Suprapubic skin (tissue), 4 donors: Measurements from ENCODE around the gene STAT6. TPM values are rescaled to one million over a fixed set of nuclear protein-coding genes. Genes with fewer than 3 reads are reported as not detected.

Source experiments
- DNase-seq, 2 donors: peaks; one replicate each; pipeline ENCODE4 v3.0.0-alpha.2; 2019; ENCODE audit warnings: low spot score in 2 of 2
- H3K27ac ChIP-seq: fragments of 200-600 bp; sonication (generic); one replicate; pipeline ENCODE4 v1.5.1; 2019
- H3K27me3 ChIP-seq: fragments of 200-600 bp; sonication (generic); one replicate; pipeline ENCODE4 v1.5.1; 2019
- H3K36me3 ChIP-seq: fragments of 200-600 bp; sonication (generic); one replicate; pipeline ENCODE4 v1.5.1; 2019
- H3K4me1 ChIP-seq: fragments of 200-600 bp; sonication (generic); one replicate; pipeline ENCODE4 v1.5.1; 2019
- H3K4me3 ChIP-seq: fragments of 200-600 bp; sonication (generic); one replicate; pipeline ENCODE4 v1.5.1; 2019; ENCODE audit warnings: mild to moderate bottlenecking
- H3K9me3 ChIP-seq: fragments of 200-600 bp; sonication (generic); one replicate; pipeline ENCODE4 v1.5.1; 2019
- CTCF ChIP-seq, 2 donors: fragments of 200-600 bp in 1 of 2; fragments of 450-650 bp in 1 of 2; sonication (generic) in 1 of 2; IDR thresholded peaks; one replicate each; pipeline ENCODE4 v1.5.1; 2016 to 2019; ENCODE audit warnings: antibody characterized with exemption in 2 of 2, mild to moderate bottlenecking in 1 of 2, moderate library complexity in 1 of 2
- EP300 ChIP-seq: sonication (generic); formaldehyde crosslinking; IDR thresholded peaks from one replicate; pipeline ENCODE4 v1.6.1; 2017; ENCODE audit warnings: antibody characterized with exemption
- POLR2A ChIP-seq, 2 donors: fragments of 450-650 bp; IDR thresholded peaks; one replicate each; pipeline ENCODE4 v1.6.1; 2017; ENCODE audit warnings: antibody characterized with exemption in 2 of 2, mild to moderate bottlenecking in 2 of 2, moderate library complexity in 2 of 2
- POLR2AphosphoS5 ChIP-seq, 3 donors: sonication (generic); formaldehyde crosslinking; IDR thresholded peaks; one replicate each; pipeline ENCODE4 v1.6.1; 2017; ENCODE audit warnings: antibody characterized with exemption in 3 of 3
- WGBS: methylation state at CpG from one replicate; pipeline ENCODE4 v1.1.5; 2018; 5-methylcytosine and 5-hydroxymethylcytosine counted together
- total RNA-seq, 4 donors: library from RNA; depleted of rRNA; stranded (reverse); fragments of >200 nt; gene quantifications; one replicate each; pipeline ENCODE4 v1.1.0, GENCODE V29; 2016

The STAT6 gene
- total RNA-seq, 4 donors from 2014 or later = 140 to 348 (median 183) TPM

- no peak for DNase-seq
- TF ChIP-seq POLR2A (IDR thresholded peaks at IDR 0.05) (no peak), CTCF (IDR thresholded peaks at IDR 0.05) (no peak), EP300 (no peak), POLR2AphosphoS5 (IDR thresholded peaks at IDR 0.05) (no peak)
- WGBS = no CpG with 5 or more reads among the region's 16 CpGs
- Histone ChIP-seq H3K4me3 (no peak overlapping the region), H3K36me3 (peaks cover 78% of the 10 kb centered on the region), H3K27ac (peak overlapping the region; percentile 9), H3K27me3 (no peaks in the 10 kb centered on the region), H3K9me3 (no peaks in the 10 kb centered on the region), H3K4me1 (peaks cover 21% of the 10 kb centered on the region)
These were observed 47.0 kb upstream of the STAT6 start for GRCh38 chr12:57158186-57158585.

GRCh38 chr12:57157588-57158173 lies 46.5 kb upstream of the STAT6 start:
- H3K36me3 ChIP-seq = peaks cover 73% of the 10 kb centered on the region
- no peak overlapping the region for H3K4me3 ChIP-seq
- H3K9me3 ChIP-seq = no peaks in the 10 kb centered on the region
- H3K4me1 ChIP-seq = peaks cover 26% of the 10 kb centered on the region
- no peak for DNase-seq
- H3K27me3 ChIP-seq = no peaks in the 10 kb centered on the region
- WGBS = 70% methylated on average over 5 of the region's 5 CpGs
- TF ChIP-seq EP300 = no peak
- no peak for TF ChIP-seq CTCF (IDR thresholded peaks at IDR 0.05)
- TF ChIP-seq POLR2A (IDR thresholded peaks at IDR 0.05) = no peak
- no peak for TF ChIP-seq POLR2AphosphoS5 (IDR thresholded peaks at IDR 0.05)
- peak overlapping the region; percentile 9 for H3K27ac ChIP-seq

- Histone ChIP-seq H3K9me3 (no peaks in the 10 kb centered on the region), H3K36me3 (peaks cover 64% of the 10 kb centered on the region), H3K4me1 (peaks cover 34% of the 10 kb centered on the region), H3K4me3 (no peak overlapping the region), H3K27ac (no peak overlapping the region), H3K27me3 (no peaks in the 10 kb centered on the region)
- WGBS = 75% methylated on average over 11 of the region's 16 CpGs
- TF ChIP-seq EP300 (no peak), CTCF (IDR thresholded peaks at IDR 0.05) (no peak), POLR2AphosphoS5 (IDR thresholded peaks at IDR 0.05) (no peak), POLR2A (IDR thresholded peaks at IDR 0.05) (no peak)
- no peak for DNase-seq
These were observed 45.7 kb upstream of the STAT6 start for GRCh38 chr12:57156701-57157403.

GRCh38 chr12:57154804-57155434 lies 43.8 kb upstream of the STAT6 start:
- 78% methylated on average over 5 of the region's 5 CpGs for WGBS
- DNase-seq = no peak

More at GRCh38 chr12:57154804-57155434, 43.8 kb upstream of the STAT6 start:
- Histone ChIP-seq H3K36me3 (peaks cover 45% of the 10 kb centered on the region), H3K27me3 (no peaks in the 10 kb centered on the region), H3K9me3 (no peaks in the 10 kb centered on the region), H3K27ac (no peak overlapping the region), H3K4me3 (no peak overlapping the region), H3K4me1 (peaks cover 52% of the 10 kb centered on the region)
- TF ChIP-seq POLR2A (IDR thresholded peaks at IDR 0.05) (no peak), EP300 (no peak), CTCF (IDR thresholded peaks at IDR 0.05) (no peak), POLR2AphosphoS5 (IDR thresholded peaks at IDR 0.05) (no peak)
